Measurements from ENCODE around the gene SLC39A11.

GRCh38 chr17:72884066-72884465 is 208.4 kb downstream of the SLC39A11 start:
- TF ChIP-seq, protein P1, sequence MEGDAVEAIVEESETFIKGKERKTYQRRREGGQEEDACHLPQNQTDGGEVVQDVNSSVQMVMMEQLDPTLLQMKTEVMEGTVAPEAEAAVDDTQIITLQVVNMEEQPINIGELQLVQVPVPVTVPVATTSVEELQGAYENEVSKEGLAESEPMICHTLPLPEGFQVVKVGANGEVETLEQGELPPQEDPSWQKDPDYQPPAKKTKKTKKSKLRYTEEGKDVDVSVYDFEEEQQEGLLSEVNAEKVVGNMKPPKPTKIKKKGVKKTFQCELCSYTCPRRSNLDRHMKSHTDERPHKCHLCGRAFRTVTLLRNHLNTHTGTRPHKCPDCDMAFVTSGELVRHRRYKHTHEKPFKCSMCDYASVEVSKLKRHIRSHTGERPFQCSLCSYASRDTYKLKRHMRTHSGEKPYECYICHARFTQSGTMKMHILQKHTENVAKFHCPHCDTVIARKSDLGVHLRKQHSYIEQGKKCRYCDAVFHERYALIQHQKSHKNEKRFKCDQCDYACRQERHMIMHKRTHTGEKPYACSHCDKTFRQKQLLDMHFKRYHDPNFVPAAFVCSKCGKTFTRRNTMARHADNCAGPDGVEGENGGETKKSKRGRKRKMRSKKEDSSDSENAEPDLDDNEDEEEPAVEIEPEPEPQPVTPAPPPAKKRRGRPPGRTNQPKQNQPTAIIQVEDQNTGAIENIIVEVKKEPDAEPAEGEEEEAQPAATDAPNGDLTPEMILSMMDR (conservative IDR thresholded peaks at IDR 0.05; ENCODE audit: low read depth, low read length), result no peak
- no peak for TF ChIP-seq EZH2 (IDR thresholded peaks at IDR 0.05; ENCODE audit: borderline replicate concordance, low read depth, low read length, poor library complexity, severe bottlenecking)
